Measurements from ENCODE around the gene NRXN3.

NRXN3 gene

DNA sequence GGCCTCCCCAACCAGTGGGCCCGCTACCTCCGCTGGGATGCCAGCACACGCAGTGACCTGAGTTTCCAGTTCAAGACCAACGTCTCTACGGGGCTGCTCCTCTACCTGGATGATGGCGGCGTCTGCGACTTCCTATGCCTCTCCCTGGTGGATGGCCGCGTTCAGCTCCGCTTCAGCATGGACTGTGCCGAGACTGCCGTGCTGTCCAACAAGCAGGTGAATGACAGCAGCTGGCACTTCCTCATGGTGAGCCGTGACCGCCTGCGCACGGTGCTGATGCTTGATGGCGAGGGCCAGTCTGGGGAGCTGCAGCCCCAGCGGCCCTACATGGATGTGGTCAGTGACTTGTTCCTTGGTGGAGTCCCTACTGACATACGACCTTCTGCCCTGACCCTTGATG, 73.0 kb downstream of the NRXN3 start:
- CTCF ChIA-PET: interaction anchor here (0.6 kb wide), 1 partner anchor 67 kb away, joined by 7 read pairs; no protein-coding TSS in a partner anchor
- TF ChIP-seq ZBTB21 (tag by site-specific recombination; IDR thresholded peaks at IDR 0.05): no peak
- no peak for TF ChIP-seq ZNF394 (tag by site-specific recombination; IDR thresholded peaks at IDR 0.05; ENCODE audit: borderline replicate concordance)
- TF ChIP-seq ZNF350 (tag by site-specific recombination; IDR thresholded peaks at IDR 0.05): no peak
- TF ChIP-seq ZBTB7A (tag by site-specific recombination; IDR thresholded peaks at IDR 0.05; ENCODE audit: low read depth): no peak
- no peak for TF ChIP-seq ZNF449 (tag by site-specific recombination; IDR thresholded peaks at IDR 0.05)
- TF ChIP-seq ZNF391 (tag by site-specific recombination; IDR thresholded peaks at IDR 0.05; ENCODE audit: borderline replicate concordance, low read depth): no peak
- TF ChIP-seq ZNF561 (tag by site-specific recombination; IDR thresholded peaks at IDR 0.05; ENCODE audit: borderline replicate concordance): no peak
- TF ChIP-seq ZNF148 (tag by site-specific recombination; IDR thresholded peaks at IDR 0.05; ENCODE audit: borderline replicate concordance): no peak
- TF ChIP-seq HOXD13 (CRISPR knock-in tag; IDR thresholded peaks at IDR 0.05; ENCODE audit: borderline replicate concordance): no peak
- no peak for TF ChIP-seq ZNF221 (tag by site-specific recombination; IDR thresholded peaks at IDR 0.05; ENCODE audit: borderline replicate concordance)
- TF ChIP-seq KLF1 (tag by site-specific recombination; IDR thresholded peaks at IDR 0.05): no peak
- no peak for TF ChIP-seq ZNF24 (tag by site-specific recombination; IDR thresholded peaks at IDR 0.05)
- Histone ChIP-seq H3K36me3 (ENCODE audit: control insufficient read depth in 2 of 2, insufficient read depth in 1 of 2, low read length in 2 of 2) (no peaks in the 10 kb centered on the region), H3K9me3 (ENCODE audit: control insufficient read depth, insufficient read depth, low read depth, low read length) (no peaks in the 10 kb centered on the region), H3K4me3 (ENCODE audit: low read depth, low read length) (no peak overlapping the region), H3K4me1 (ENCODE audit: control insufficient read depth, insufficient read depth, low read length) (no peaks in the 10 kb centered on the region), H3K27ac (ENCODE audit: extremely low read depth, low read depth, low read length) (no peak overlapping the region)
- POLR2A ChIA-PET: no interaction called here

- Histone ChIP-seq H3K36me3 (ENCODE audit: control insufficient read depth in 2 of 2, insufficient read depth in 1 of 2, low read length in 2 of 2) (no peaks in the 10 kb centered on the region), H3K4me3 (ENCODE audit: low read depth, low read length) (no peak overlapping the region), H3K4me1 (ENCODE audit: control insufficient read depth, insufficient read depth, low read length) (no peaks in the 10 kb centered on the region), H3K27ac (ENCODE audit: extremely low read depth, low read depth, low read length) (no peak overlapping the region), H3K9me3 (ENCODE audit: control insufficient read depth, insufficient read depth, low read depth, low read length) (no peaks in the 10 kb centered on the region)
- POLR2A ChIA-PET: no interaction called here
- CTCF ChIA-PET: no interaction called here
- TF ChIP-seq ZNF16 (tag by site-specific recombination; IDR thresholded peaks at IDR 0.05; ENCODE audit: low read depth) (no peak), ZNF26 (tag by site-specific recombination; IDR thresholded peaks at IDR 0.05) (no peak), ZNF580 (tag by site-specific recombination; IDR thresholded peaks at IDR 0.05) (no peak), ZFHX2 (tag by site-specific recombination; conservative IDR thresholded peaks at IDR 0.05) (no peak)
- TF ChIP-seq, protein P1, sequence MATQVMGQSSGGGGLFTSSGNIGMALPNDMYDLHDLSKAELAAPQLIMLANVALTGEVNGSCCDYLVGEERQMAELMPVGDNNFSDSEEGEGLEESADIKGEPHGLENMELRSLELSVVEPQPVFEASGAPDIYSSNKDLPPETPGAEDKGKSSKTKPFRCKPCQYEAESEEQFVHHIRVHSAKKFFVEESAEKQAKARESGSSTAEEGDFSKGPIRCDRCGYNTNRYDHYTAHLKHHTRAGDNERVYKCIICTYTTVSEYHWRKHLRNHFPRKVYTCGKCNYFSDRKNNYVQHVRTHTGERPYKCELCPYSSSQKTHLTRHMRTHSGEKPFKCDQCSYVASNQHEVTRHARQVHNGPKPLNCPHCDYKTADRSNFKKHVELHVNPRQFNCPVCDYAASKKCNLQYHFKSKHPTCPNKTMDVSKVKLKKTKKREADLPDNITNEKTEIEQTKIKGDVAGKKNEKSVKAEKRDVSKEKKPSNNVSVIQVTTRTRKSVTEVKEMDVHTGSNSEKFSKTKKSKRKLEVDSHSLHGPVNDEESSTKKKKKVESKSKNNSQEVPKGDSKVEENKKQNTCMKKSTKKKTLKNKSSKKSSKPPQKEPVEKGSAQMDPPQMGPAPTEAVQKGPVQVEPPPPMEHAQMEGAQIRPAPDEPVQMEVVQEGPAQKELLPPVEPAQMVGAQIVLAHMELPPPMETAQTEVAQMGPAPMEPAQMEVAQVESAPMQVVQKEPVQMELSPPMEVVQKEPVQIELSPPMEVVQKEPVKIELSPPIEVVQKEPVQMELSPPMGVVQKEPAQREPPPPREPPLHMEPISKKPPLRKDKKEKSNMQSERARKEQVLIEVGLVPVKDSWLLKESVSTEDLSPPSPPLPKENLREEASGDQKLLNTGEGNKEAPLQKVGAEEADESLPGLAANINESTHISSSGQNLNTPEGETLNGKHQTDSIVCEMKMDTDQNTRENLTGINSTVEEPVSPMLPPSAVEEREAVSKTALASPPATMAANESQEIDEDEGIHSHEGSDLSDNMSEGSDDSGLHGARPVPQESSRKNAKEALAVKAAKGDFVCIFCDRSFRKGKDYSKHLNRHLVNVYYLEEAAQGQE (tag by site-specific recombination; IDR thresholded peaks at IDR 0.05): no peak
- TF ChIP-seq, protein P2, sequence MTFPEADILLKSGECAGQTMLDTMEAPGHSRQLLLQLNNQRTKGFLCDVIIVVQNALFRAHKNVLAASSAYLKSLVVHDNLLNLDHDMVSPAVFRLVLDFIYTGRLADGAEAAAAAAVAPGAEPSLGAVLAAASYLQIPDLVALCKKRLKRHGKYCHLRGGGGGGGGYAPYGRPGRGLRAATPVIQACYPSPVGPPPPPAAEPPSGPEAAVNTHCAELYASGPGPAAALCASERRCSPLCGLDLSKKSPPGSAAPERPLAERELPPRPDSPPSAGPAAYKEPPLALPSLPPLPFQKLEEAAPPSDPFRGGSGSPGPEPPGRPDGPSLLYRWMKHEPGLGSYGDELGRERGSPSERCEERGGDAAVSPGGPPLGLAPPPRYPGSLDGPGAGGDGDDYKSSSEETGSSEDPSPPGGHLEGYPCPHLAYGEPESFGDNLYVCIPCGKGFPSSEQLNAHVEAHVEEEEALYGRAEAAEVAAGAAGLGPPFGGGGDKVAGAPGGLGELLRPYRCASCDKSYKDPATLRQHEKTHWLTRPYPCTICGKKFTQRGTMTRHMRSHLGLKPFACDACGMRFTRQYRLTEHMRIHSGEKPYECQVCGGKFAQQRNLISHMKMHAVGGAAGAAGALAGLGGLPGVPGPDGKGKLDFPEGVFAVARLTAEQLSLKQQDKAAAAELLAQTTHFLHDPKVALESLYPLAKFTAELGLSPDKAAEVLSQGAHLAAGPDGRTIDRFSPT (tag by site-specific recombination; IDR thresholded peaks at IDR 0.05): no peak
Observed at GRCh38 chr14:78245238-78245637, 75.1 kb downstream of the NRXN3 start.
